ENCODE data around the gene RFC5.

GRCh38 chr12:118073768-118074167, 57.3 kb downstream of the RFC5 start:
- no peak for TF ChIP-seq POLR2AphosphoS5 (IDR thresholded peaks at IDR 0.05)
- no peak for TF ChIP-seq EP300 (IDR thresholded peaks at IDR 0.05; ENCODE audit: low read depth)
- no peak for TF ChIP-seq CTCF (IDR thresholded peaks at IDR 0.05)
- no peak for TF ChIP-seq POLR2A (IDR thresholded peaks at IDR 0.05)
